Hippocampal formation (tissue), 2 donors: ENCODE data around the gene WFDC13.
"Not testable (repeated sequence)": the region's sequence is repeated elsewhere in the genome, so short reads cannot be mapped to it uniquely, and the experiment has no call there.

Experiments used
- DNase-seq, 2 donors: peaks; one replicate each; lab custom pipeline; 2025; lab: John Stamatoyannopoulos, UW

WFDC13 gene, protein sequence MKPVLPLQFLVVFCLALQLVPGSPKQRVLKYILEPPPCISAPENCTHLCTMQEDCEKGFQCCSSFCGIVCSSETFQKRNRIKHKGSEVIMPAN

DNA sequence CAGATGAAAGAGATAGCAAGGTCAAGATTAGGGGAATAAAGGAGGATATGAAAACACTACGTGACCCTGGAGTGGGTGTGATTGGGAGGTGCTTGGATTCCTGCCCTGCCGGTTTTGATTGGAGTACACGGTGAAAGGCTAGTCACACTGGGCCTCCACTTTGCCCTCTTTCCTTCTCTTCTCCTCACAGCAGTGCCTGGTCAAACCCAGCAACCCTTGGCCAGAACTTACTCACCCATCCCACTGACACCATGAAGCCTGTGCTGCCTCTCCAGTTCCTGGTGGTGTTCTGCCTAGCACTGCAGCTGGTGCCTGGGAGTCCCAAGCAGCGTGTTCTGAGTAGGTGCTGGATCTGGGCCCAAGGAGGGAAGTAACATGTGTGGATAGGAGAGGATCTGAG lies at the start of gene WFDC13:
Gene WFDC13 (plus strand): TSS at position 166 of the 400 bp plus-strand sequence. CDS start 86 bp downstream, at position 252.
- DNase-seq, result no peak

DNA sequence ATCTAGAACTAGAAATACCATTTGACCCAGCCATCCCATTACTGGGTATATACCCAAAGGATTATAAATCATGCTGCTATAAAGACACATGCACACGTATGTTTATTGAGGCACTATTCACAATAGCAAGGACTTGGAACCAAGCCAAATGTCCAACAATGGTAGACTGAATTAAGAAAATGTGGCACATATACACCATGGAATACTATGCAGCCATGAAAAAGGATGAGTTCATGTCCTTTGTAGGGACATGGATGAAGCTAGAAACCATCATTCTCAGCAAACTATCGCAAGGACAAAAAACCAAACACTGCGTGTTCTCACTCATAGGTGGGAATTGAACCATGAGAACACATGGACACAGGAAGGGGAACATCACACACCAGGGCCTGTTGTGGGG lies 44.8 kb upstream of the WFDC13 start:
- DNase-seq, result not testable (repeated sequence)

DNA sequence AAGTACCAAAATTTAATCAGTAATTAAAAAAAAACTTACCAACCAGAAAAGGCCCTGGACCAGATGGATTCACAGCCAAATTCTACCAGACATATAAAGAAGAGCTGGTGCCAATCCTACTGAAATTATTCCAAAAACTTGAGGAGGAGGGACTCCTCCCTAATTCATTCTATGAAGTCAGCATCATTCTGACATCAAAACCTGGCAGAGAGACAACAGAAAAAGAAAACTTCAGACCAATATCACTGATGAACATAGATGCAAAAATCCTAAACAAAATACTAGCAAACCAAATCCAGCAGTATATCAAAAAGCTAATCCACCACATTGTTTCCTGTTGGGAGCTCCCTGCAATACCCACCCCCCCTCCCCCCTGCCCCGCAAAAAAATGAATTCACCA lies 31.7 kb upstream of the WFDC13 start, which contains the start of gene WFDC11:
Gene WFDC11 (minus strand): TSS at position 101 of the 400 bp plus-strand sequence. CDS start 19,639 bp downstream, outside the sequence.
- no peak for DNase-seq

DNA sequence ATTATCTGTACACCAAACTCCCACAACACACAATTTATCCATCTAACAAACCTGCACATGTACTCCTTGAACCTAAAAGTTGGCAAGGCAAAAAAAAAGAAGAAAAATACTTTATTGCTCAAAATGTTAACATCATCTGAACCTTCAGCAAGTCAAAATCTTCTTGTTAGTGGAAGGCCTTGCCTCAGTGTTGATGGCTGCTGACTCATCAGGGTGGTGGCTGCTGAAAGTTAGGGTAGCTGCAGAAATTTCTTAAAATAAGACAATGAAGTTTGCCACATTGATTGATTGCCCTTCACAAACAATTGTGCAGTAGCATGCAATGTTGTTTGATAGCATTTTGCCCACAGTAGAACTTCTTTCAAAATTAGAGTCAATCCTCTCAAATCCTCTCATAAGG lies 29.1 kb upstream of the WFDC13 start:
- DNase-seq, result no peak

DNA sequence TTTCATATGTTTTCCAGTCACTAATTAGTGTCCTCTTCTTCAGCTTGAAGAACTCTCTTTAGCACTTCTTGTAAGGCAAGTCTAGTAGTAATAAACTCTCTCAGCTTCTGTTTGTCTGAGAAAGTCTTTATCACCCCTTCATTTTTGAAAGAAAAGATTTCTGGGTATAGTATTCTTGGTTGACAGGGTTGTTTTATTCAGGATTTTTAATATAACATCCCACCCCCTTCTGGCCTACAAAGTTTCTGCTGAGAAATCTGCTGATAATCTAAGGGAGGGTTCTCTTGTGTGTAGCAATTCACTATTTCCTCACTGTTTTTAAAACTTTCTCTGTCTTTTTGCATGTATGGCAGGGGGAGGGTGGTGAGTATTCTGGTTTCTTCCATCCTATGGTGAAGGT lies 22.2 kb upstream of the WFDC13 start:
- DNase-seq, result no peak

DNA sequence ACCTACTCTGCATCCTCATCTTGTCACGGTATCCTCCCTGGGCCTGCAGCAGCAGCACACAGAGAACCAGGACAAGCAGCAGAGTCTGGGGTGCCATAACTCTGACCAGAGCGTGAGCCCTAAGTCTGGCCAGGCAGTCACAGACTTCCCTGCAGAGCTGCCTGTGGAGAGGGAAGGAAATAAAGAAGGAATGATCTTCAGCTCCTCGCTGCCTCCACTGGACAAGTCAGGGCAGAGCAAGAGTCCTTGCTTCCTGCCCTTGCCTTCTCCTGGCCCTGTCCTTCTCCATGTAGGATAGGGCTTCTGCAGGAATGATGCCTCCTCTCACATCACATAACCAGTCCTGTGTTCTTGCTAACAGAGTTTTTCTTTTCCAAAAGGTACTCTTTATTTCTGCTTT lies 15.9 kb upstream of the WFDC13 start:
- DNase-seq, result no peak

DNA sequence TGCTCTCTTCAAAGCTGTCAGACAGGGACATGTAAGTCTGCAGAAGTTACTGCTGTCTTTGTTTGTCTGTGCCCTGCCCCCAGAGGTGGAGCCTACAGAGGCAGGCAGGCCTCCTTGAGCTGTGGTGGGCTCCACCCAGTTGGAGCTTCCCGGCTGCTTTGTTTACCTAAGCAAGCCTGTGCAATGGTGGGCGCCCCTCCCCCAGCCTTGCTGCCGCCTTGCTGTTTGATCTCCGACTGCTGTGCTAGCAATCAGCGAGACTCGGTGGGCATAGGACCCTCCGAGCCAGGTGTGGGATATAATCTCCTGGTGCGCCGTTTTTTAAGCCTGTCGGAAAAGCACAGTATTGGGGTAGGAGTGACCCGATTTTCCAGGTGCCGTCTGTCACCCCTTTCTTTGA lies 8.5 kb upstream of the WFDC13 start:
- DNase-seq, result not testable (repeated sequence)

DNA sequence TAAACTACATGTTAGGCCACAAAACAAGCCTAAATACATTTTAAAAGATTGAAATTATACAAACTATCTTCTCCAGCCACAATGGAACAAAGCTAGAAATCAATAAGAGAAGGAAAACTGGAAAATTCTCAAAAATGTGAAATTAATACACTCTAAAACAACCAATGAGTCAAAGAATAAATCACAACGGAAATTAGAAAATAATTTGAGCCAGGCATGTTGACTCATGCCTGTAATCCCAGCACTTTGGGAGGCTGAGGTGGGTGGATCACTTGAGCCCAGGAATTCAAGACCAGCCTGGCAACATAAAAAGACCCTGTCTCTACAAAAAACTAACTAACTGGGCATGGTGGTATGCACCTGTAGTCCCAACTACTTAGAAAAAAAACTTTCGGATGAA lies 6.3 kb upstream of the WFDC13 start:
- DNase-seq, result no peak

DNA sequence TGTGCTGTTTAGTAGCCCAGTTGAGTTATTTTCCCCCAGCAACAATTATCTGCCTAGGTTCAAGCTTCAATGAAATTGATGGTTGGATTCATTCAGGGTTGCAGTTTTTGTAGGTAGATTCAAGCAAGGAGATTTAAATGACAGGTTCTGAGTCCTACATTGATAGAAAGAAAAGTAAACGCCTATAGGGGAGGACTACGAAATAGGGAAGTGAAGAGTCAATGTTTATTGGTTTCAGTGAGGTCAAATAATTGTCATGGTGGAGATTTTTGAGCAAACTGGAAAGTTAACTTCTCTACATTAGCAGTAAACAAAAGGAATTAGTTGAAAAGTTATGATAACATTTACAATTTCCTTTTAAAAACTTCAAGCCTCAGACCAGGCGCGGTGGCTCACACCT lies 734 bp upstream of the WFDC13 start:
- no peak for DNase-seq

DNA sequence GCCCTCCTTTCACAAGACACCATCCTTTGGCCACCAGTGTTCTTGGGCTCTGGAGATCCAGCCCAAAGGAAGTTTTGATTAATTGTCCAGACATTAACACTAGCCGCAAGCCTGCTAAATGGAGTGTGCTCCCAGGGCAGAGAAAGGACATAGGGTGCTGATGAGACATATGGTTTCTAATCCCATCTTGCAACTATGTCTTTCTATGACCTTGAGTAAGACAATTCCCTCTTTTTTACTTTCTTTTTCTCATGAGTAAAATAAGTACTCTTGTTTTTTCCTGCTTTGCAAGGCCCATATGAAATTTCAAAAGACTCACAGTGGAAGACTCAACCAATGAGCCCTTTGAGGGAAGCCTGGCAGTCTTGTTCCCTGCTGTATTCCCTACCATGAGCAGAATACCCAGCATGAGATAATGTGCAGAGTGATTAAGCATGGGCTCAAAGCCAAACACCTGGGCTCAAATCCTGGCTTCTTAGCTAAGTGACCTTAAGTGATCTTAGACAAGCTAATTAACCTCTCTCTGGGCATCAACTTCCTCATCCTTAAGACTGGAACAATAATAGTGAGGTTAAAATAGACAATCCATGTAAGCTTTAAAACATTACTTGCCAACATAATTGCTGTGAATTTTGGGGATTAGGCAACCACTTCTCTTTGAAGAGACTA lies 3.3 kb downstream of the WFDC13 start, which contains the start of gene WFDC10B:
Gene WFDC10B (minus strand): TSS at position 51 of the 669 bp plus-strand sequence. CDS start 19,027 bp downstream, outside the sequence.
- DNase-seq, result no peak

DNA sequence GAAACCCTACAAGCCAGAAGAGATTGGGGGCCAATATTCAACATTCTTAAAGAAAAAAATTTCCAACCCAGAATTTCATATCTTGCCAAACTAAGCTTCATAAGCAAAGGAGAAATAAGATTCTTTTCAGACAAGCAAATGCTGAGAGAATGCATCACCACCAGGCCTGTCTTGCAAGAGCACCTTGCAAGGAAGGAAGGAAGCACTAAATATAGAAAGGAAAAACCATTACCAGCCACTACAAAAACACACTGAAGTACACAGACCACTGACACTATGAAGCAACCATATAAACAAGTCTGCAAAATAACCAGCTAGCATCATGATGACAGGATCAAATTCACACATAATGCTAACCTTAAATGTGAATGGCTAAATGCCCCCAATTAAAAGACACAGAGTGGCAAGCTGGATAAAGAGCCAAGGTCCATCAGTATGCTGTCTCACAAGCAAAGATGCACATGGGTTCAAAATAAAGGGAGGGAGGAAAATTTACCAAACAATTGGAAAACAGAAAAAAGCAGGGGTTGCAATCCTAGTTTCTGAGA lies 14.4 kb downstream of the WFDC13 start:
- not testable (repeated sequence) for DNase-seq

DNA sequence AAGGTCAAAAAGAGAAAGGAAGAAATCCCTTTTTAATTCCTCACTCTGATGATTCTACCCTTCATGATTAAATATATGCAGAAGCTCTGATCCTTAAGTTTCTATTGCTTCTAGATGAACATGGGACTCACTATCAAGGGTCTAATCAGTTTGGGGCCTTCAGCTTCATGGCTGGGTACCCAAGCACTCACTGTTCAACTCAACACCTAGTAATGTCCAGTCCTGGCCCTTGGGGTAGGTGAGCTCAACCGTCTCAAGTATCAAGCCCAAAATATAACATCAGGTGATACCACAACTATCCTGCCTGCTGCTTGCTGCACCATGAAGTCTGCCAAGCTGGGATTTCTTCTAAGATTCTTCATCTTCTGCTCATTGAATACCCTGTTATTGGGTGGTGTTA lies 20.2 kb downstream of the WFDC13 start, which contains the start of gene SPINT4:
Gene SPINT4 (plus strand): TSS at position 301 of the 400 bp plus-strand sequence. CDS start 21 bp downstream, at position 322.
- DNase-seq, result no peak

DNA sequence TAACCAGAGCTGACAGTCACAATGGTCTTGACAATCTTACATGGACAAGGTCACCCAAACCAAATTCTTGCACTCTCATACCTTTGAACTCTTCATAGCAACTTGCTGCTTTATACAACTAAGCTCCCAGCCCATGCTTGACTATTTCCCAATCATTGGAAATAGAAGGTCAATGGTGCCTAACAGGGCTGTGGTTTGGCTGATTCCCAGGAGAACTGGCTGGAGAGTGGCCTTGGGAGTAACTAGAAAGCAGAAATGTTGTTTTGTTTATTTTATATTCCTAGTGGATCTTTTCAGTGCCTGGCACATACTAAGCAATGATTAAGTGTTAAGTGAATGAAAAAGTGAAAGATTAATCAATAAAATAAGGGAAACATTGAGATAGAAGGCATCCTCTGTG lies 23.3 kb downstream of the WFDC13 start:
- no peak for DNase-seq

DNA sequence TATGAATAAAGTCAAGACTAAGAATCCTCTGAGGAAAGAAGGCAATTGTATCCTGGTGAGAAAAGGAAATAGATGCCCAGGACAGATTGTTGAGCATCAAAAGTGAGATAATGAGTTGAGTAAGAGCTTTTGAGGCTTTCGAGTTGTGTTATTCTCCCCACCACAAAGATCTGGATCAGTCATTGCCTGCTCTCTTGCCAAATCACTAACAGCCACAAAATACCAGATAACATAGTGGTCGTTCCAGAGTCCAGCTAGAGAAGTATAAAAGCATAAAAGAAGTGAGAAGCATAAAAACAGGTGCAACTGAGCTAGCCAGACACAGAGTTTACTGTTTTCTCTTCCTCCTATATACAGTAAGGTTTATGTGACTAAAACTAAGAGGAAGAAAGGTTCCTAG lies 25.2 kb downstream of the WFDC13 start:
- DNase-seq, result no peak

DNA sequence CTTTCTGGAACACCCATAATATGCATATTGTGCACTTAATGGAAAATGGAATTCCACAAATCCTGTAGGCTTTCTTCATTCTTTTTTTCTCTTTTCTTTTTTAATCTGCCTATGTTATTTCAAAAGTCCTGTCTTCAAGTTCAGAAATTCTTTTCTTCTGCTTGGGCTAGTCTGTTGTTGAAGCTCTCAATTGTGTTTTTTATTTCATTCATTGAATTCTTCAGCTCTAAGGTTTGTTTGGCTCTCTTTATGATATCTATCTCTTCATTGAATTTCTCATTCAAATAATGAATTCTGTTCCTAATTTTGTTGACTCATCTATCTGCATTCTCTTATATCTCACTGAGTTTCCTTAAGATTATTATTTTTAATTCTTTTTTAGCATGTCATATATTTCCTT lies 30.4 kb downstream of the WFDC13 start:
- DNase-seq, result no peak

DNA sequence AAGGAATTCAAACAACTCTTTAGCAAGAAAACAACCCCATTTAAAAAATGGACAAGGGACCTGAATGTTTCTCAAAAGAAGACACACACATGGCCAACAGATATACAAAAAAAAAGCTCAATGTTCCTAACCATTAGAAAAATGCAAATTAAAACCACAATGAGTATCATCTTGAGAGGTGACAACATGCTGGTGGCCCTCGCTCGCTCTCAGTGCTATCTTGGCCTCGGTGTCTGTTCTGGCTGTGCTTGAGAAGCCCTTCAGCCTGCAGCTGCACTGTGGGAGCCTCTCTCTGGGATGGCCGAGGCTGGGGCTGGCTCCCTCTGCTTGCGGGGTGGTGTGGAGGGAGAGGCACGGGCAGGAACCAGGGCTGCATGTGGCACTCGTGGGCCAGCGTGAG lies 33.7 kb downstream of the WFDC13 start:
- DNase-seq, result no peak

DNA sequence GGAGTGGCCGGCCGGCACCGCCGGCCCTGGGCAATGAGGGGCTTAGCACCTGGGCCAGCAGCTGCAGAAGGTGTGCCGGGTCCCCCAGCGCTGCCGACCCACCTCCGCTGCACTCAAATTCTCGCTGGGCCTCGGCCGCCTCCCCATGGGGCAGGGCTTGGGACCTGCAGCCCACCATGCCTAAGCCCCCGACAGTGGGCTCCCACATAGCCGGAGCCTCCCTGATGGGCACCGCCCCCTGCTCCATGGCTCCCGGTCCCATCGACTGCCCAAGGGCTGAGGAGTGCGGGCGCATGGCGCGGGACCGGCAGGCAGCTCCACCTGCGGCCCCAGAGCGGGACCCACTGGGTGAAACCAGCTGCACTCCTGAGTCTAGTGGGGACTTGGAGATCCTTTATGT lies 34.1 kb downstream of the WFDC13 start:
- no peak for DNase-seq

DNA sequence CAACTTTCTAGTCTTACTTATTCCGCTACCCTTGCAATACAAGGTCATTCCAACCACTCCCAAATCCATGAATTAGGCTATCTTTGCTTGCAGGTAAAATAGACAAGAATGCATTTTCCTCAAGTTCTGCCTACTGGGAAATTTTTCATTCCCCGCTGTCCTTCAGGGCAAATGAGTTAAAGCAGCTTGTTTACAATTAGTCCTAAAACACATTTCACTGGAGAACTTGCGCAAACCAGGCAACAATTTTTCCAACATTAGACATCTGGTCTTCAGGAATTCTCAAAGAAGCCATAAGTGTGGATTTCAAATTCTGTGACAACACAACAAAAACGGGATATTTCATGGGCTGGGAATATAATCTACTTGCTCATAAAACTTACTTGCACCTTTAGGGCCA lies 40.8 kb downstream of the WFDC13 start:
- DNase-seq, result no peak

DNA sequence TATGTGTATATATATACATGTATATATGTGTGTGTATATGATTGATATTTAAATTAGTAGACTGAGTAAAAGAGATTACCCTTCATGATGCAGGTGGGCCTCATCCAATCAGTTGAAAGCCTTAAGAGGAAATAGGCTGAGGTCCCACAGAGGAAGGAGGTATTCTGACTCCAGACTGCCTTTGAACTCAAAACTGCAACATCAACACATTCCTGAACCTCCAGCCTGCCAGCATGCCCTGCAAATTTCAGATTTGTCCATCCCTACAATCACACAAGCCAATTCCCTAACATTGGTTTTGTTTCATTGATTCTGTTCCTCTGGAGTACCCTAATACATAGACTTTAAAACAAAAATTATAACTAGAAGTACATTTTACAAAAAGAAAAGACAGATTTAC lies 43.2 kb downstream of the WFDC13 start:
- no peak for DNase-seq

DNA sequence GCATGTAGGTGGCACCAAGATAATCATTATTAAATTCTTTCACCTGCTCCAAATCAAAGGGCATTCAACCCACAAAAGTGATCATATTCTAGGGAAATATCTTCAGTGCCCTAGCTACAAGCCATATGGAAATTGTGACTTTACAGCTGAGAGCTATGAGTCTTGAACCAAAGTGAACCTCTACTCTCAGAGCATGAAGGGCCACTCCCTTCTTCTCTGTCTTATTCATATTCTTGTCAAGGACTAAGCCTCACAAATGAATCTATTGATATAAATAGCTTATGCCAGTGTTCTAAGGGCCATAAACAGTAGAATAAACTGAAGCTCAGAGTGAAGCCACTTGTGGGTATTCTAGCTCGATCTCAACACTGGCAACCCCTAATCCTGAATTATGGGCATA lies 49.9 kb downstream of the WFDC13 start:
- no peak for DNase-seq

DNA sequence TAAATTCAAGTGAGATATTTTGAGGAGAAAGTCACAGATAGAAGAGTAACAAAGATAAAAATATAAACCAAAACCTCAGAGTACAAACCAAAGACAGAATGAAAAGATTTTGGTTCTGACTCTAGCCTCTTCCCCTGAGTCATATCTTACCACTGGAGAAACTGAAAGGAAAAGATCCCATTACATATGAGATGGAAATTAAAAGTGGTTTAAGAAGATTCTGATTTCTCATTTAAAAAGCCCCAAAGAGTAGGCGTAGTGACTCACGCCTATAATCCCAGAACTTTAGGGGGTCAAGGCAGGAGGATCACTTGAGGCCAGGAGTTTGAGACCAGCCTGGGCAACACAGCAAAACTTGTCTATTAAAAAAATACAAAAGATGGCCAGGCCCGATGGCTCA lies 50.9 kb downstream of the WFDC13 start:
- DNase-seq, result no peak

DNA sequence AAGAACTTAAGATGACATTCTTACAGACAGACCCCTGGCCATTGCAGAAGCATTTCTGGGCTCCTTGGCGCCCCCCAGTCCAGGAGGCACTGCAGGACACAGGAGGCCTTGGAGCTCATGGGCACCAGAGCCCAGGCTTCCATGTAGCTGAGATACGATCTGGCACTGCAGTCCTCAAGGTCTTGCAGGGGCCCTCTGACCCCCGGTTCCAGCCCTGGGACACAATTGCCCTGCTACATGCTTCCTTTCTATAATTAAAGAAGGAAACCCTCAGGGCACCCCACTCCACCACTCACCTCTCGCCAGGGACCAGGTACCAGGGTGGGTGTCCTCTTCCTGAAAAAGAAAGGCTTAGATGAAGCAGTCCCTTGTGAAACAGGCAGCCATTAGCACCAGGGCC lies 56.3 kb downstream of the WFDC13 start:
- DNase-seq, result no peak
